HepG2 (cell line): ENCODE data around the gene MYH10. TPM values are rescaled to one million over a fixed set of nuclear protein-coding genes. Genes with fewer than 3 reads are reported as not detected.

ENCODE experiments used
- ELF3 ChIP-seq: IDR thresholded peaks from 2 replicates; pipeline ENCODE4 v1.6.1; 2016; ENCODE audit warnings: missing genetic modification reagents, missing compliant biosample characterization
- ZNF296 ChIP-seq: sonication (generic); formaldehyde crosslinking; conservative IDR thresholded peaks from 2 replicates; pipeline ENCODE4 v1.5.0; 2020; ENCODE audit warnings: mild to moderate bottlenecking, missing genetic modification reagents
- ZNF678 ChIP-seq: sonication (generic); formaldehyde crosslinking; IDR thresholded peaks from 2 replicates; pipeline ENCODE4 v1.4.0; 2020; ENCODE audit warnings: mild to moderate bottlenecking, missing genetic modification reagents
- ZNF790 ChIP-seq: sonication (generic); formaldehyde crosslinking; IDR thresholded peaks from 2 replicates; pipeline ENCODE4 v1.8.0; 2022; ENCODE audit warnings: missing genetic modification reagents, mild to moderate bottlenecking, borderline replicate concordance
- polyA plus RNA-seq, 8 experiments: library from polyadenylated mRNA; depleted of rRNA in 3 of 8; stranded (reverse) in 7 of 8; unstranded in 1 of 8; fragments of >200 nt; fragmentation: Illumina TruSeq in 4 of 8; extraction: Trizol in 4 of 8; gene quantifications; 2 replicates each; pipeline versions ENCODE4 v1.2.1 to v1.2.3, GENCODE V29; 2011 to 2016; ENCODE audit warnings: low read depth in 4 of 8, missing spikeins in 1 of 8, mixed read lengths in 1 of 8; ENCODE audit not compliant: insufficient read depth in 1 of 8
- total RNA-seq, 5 experiments: library from RNA; depleted of rRNA; stranded (reverse); fragments of >200 nt; fragmentation: Illumina TruSeq; extraction: Trizol; gene quantifications; 2 replicates each; pipeline ENCODE4 v1.2.3, GENCODE V29; 2016; ENCODE audit warnings: low read depth in 1 of 5
- TF ChIP-seq, protein P1 (sequence below): sonication (generic); formaldehyde crosslinking; IDR thresholded peaks from 2 replicates; pipeline ENCODE4 v1.4.0; 2020; ENCODE audit warnings: missing genetic modification reagents
- TF ChIP-seq, protein P2 (sequence below): sonication (generic); formaldehyde crosslinking; IDR thresholded peaks from 2 replicates; pipeline ENCODE4 v1.5.1; 2020; ENCODE audit warnings: mild to moderate bottlenecking, missing genetic modification reagents, borderline replicate concordance

Gene MYH10
- total and polyA plus RNA-seq, 2 of the 13 experiments (the other 11 are each of a cell fraction or from before 2014, with no cell fraction given) = 43.4 to 68.6 TPM

DNA sequence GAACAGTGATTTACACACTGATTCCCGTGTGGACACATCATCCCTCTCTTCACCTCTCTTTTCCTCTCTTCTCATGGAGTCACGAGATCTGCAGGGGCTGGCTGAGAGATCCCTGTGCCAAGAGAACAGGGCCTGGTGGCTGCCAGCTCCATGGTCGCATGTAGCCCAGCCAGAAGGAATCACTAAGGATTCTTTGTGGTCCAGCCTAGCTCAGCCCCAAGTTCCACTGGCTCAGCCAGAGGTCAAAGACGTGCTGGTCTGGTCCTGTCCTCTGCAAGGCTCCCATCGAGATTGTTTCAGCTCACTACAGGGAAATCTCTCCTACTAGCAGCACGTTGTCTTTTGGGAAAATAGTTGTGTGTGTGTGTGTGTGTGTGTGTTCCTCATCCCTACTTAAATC, 128.4 kb downstream of the MYH10 start (continued):
- TF ChIP-seq, protein P1, sequence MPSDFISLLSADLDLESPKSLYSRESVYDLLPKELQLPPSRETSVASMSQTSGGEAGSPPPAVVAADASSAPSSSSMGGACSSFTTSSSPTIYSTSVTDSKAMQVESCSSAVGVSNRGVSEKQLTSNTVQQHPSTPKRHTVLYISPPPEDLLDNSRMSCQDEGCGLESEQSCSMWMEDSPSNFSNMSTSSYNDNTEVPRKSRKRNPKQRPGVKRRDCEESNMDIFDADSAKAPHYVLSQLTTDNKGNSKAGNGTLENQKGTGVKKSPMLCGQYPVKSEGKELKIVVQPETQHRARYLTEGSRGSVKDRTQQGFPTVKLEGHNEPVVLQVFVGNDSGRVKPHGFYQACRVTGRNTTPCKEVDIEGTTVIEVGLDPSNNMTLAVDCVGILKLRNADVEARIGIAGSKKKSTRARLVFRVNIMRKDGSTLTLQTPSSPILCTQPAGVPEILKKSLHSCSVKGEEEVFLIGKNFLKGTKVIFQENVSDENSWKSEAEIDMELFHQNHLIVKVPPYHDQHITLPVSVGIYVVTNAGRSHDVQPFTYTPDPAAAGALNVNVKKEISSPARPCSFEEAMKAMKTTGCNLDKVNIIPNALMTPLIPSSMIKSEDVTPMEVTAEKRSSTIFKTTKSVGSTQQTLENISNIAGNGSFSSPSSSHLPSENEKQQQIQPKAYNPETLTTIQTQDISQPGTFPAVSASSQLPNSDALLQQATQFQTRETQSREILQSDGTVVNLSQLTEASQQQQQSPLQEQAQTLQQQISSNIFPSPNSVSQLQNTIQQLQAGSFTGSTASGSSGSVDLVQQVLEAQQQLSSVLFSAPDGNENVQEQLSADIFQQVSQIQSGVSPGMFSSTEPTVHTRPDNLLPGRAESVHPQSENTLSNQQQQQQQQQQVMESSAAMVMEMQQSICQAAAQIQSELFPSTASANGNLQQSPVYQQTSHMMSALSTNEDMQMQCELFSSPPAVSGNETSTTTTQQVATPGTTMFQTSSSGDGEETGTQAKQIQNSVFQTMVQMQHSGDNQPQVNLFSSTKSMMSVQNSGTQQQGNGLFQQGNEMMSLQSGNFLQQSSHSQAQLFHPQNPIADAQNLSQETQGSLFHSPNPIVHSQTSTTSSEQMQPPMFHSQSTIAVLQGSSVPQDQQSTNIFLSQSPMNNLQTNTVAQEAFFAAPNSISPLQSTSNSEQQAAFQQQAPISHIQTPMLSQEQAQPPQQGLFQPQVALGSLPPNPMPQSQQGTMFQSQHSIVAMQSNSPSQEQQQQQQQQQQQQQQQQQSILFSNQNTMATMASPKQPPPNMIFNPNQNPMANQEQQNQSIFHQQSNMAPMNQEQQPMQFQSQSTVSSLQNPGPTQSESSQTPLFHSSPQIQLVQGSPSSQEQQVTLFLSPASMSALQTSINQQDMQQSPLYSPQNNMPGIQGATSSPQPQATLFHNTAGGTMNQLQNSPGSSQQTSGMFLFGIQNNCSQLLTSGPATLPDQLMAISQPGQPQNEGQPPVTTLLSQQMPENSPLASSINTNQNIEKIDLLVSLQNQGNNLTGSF = no peak
- no peak for TF ChIP-seq ZNF790 (CRISPR knock-in tag)
- no peak for TF ChIP-seq ZNF678 (CRISPR knock-in tag)
- TF ChIP-seq ZNF296 = no peak
- TF ChIP-seq ELF3 (CRISPR knock-in tag) = no peak
- TF ChIP-seq, protein P2, sequence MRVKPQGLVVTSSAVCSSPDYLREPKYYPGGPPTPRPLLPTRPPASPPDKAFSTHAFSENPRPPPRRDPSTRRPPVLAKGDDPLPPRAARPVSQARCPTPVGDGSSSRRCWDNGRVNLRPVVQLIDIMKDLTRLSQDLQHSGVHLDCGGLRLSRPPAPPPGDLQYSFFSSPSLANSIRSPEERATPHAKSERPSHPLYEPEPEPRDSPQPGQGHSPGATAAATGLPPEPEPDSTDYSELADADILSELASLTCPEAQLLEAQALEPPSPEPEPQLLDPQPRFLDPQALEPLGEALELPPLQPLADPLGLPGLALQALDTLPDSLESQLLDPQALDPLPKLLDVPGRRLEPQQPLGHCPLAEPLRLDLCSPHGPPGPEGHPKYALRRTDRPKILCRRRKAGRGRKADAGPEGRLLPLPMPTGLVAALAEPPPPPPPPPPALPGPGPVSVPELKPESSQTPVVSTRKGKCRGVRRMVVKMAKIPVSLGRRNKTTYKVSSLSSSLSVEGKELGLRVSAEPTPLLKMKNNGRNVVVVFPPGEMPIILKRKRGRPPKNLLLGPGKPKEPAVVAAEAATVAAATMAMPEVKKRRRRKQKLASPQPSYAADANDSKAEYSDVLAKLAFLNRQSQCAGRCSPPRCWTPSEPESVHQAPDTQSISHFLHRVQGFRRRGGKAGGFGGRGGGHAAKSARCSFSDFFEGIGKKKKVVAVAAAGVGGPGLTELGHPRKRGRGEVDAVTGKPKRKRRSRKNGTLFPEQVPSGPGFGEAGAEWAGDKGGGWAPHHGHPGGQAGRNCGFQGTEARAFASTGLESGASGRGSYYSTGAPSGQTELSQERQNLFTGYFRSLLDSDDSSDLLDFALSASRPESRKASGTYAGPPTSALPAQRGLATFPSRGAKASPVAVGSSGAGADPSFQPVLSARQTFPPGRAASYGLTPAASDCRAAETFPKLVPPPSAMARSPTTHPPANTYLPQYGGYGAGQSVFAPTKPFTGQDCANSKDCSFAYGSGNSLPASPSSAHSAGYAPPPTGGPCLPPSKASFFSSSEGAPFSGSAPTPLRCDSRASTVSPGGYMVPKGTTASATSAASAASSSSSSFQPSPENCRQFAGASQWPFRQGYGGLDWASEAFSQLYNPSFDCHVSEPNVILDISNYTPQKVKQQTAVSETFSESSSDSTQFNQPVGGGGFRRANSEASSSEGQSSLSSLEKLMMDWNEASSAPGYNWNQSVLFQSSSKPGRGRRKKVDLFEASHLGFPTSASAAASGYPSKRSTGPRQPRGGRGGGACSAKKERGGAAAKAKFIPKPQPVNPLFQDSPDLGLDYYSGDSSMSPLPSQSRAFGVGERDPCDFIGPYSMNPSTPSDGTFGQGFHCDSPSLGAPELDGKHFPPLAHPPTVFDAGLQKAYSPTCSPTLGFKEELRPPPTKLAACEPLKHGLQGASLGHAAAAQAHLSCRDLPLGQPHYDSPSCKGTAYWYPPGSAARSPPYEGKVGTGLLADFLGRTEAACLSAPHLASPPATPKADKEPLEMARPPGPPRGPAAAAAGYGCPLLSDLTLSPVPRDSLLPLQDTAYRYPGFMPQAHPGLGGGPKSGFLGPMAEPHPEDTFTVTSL = no peak
- TF ChIP-seq, all 625 proteins: peak for 0
